ENCODE results near the gene GPR132.

The GPR132 gene

GRCh38 chr14:105063056-105063455 lies 2.2 kb downstream of the GPR132 start:
- no peak for DNase-seq

GRCh38 chr14:105062048-105062433 lies 3.2 kb downstream of the GPR132 start:
- DNase-seq: no peak

GRCh38 chr14:105061428-105062047 lies 3.7 kb downstream of the GPR132 start:
- peak in 1 of 56 donors; percentile 24 for DNase-seq

- DNase-seq: peak in 8 of 56 donors; percentile 5 to 34 (median 26)
These were observed 4.3 kb downstream of the GPR132 start for GRCh38 chr14:105060751-105061427.

- DNase-seq: no peak
These were observed 5.2 kb downstream of the GPR132 start for GRCh38 chr14:105059925-105060565.

- DNase-seq: no peak
These were observed 6.0 kb downstream of the GPR132 start for GRCh38 chr14:105059035-105059924.

GRCh38 chr14:105058521-105059034 lies 6.7 kb downstream of the GPR132 start:
- DNase-seq: no peak

GRCh38 chr14:105056303-105056831 lies 8.9 kb downstream of the GPR132 start:
- DNase-seq: no peak

GRCh38 chr14:105055736-105056302 lies 9.4 kb downstream of the GPR132 start:
- no peak for DNase-seq

- no peak for DNase-seq
These were observed 9.9 kb downstream of the GPR132 start for GRCh38 chr14:105055334-105055733.

GRCh38 chr14:105053996-105054395 lies 11.2 kb downstream of the GPR132 start:
- no peak for DNase-seq

- no peak for DNase-seq
These were observed 11.8 kb downstream of the GPR132 start for GRCh38 chr14:105053421-105053820.

GRCh38 chr14:105052110-105052458 lies 13.1 kb downstream of the GPR132 start:
- DNase-seq: no peak

- DNase-seq: no peak
These were observed 13.8 kb downstream of the GPR132 start for GRCh38 chr14:105051182-105052109.

GRCh38 chr14:105050551-105050897 lies 14.7 kb downstream of the GPR132 start:
- DNase-seq: no peak

- DNase-seq: no peak
These were observed 15.3 kb downstream of the GPR132 start for GRCh38 chr14:105049753-105050550.

- DNase-seq: no peak
These were observed 17.8 kb downstream of the GPR132 start for GRCh38 chr14:105047283-105048016.

- no peak for DNase-seq
These were observed 18.3 kb downstream of the GPR132 start for GRCh38 chr14:105046891-105047282.

Measured in amygdala (tissue), 56 donors.